Uterus (tissue), 2 donors: ENCODE measurements around the gene ASTN2.

Source experiments
- CTCF ChIP-seq, 4 experiments: fragments of 200-600 bp in 2 of 4; fragments of 450-650 bp in 2 of 4; sonication (generic) in 2 of 4; IDR thresholded peaks; one replicate each; pipeline ENCODE4 v1.5.1; 2016 to 2019; ENCODE audit warnings: antibody characterized with exemption in 4 of 4, mild to moderate bottlenecking in 2 of 4, moderate library complexity in 1 of 4
- POLR2A ChIP-seq, 2 donors: fragments of 450-650 bp; IDR thresholded peaks; one replicate each; pipeline ENCODE4 v1.6.1; 2016; ENCODE audit warnings: antibody characterized with exemption in 2 of 2, mild to moderate bottlenecking in 1 of 2, moderate library complexity in 1 of 2

- no peak for TF ChIP-seq CTCF (IDR thresholded peaks at IDR 0.05)
- TF ChIP-seq POLR2A (IDR thresholded peaks at IDR 0.05) = no peak
These were observed 531.2 kb downstream of the ASTN2 start for GRCh38 chr9:116883676-116884075.
